DND-41 (cell line): ENCODE data around the gene TUB.

Source experiments
- CTCF ChIP-seq: IDR thresholded peaks from 2 replicates; pipeline ENCODE4 v1.5.1; 2012; ENCODE audit warnings: borderline replicate concordance, low read length, moderate library complexity, mild to moderate bottlenecking; ENCODE audit not compliant: poor library complexity, severe bottlenecking; ENCODE audit errors: extremely low read depth
- EZH2 ChIP-seq: IDR thresholded peaks from 3 replicates; pipeline ENCODE4 v1.6.1; 2012; ENCODE audit warnings: borderline replicate concordance, low read depth, mild to moderate bottlenecking, moderate library complexity, low read length, inconsistent platforms; ENCODE audit not compliant: severe bottlenecking

GRCh38 chr11:8041576-8041975 lies 39.4 kb upstream of the TUB start:
- TF ChIP-seq CTCF (no peak), EZH2 (no peak)
